ENCODE results near the gene SOX6. TPM values are rescaled to one million over a fixed set of nuclear protein-coding genes. Genes with fewer than 3 reads are reported as not detected.

The SOX6 gene
- total RNA-seq, 2 experiments from 2014 or later: 0.13 TPM; not detected in 1

GRCh38 chr11:15988693-15989231 lies 367.6 kb downstream of the SOX6 start:
- no peak for DNase-seq (ENCODE audit: low spot score)
- no peaks in the 10 kb centered on the region for H3K79me2 ChIP-seq (ENCODE audit: insufficient read depth, low read depth, low read length)
- intact Hi-C loops (cut with micrococcal nuclease; ENCODE audit: unreplicated experiment): no loop called here
- ChIA-PET CTCF (ENCODE audit: unreplicated experiment) (no interaction called here), POLR2A (no interaction called here)
- H3K27ac ChIP-seq (ENCODE audit: low read depth, low read length, poor library complexity, severe bottlenecking): no peak overlapping the region
- H3K36me3 ChIP-seq (ENCODE audit: insufficient read depth, low read length): no peaks in the 10 kb centered on the region
- no TSS peak for BruUV-seq (replicated peaks)
- TF ChIP-seq, protein P1, sequence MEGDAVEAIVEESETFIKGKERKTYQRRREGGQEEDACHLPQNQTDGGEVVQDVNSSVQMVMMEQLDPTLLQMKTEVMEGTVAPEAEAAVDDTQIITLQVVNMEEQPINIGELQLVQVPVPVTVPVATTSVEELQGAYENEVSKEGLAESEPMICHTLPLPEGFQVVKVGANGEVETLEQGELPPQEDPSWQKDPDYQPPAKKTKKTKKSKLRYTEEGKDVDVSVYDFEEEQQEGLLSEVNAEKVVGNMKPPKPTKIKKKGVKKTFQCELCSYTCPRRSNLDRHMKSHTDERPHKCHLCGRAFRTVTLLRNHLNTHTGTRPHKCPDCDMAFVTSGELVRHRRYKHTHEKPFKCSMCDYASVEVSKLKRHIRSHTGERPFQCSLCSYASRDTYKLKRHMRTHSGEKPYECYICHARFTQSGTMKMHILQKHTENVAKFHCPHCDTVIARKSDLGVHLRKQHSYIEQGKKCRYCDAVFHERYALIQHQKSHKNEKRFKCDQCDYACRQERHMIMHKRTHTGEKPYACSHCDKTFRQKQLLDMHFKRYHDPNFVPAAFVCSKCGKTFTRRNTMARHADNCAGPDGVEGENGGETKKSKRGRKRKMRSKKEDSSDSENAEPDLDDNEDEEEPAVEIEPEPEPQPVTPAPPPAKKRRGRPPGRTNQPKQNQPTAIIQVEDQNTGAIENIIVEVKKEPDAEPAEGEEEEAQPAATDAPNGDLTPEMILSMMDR (conservative IDR thresholded peaks at IDR 0.05; ENCODE audit: low read length): no peak
- TF ChIP-seq EZH2phosphoT487 (IDR thresholded peaks at IDR 0.05; ENCODE audit: borderline replicate concordance, low read depth, low read length): no peak
- H3K9me2 ChIP-seq (ENCODE audit: insufficient read depth, low read length): no peaks in the 10 kb centered on the region
- H3K4me2 ChIP-seq (ENCODE audit: low read length): no peak overlapping the region
- no peaks in the 10 kb centered on the region for H4K20me1 ChIP-seq (ENCODE audit: insufficient read depth, low read length)
- no peak overlapping the region for H2AFZ ChIP-seq (ENCODE audit: low read length)
- H3K4me1 ChIP-seq (ENCODE audit: insufficient read depth, low read length, poor library complexity, severe bottlenecking): no peaks in the 10 kb centered on the region
- no peak overlapping the region for H3K4me3 ChIP-seq (ENCODE audit: low read depth, low read length, poor library complexity, severe bottlenecking)
- H3K9me3 ChIP-seq (ENCODE audit: low read length): no peaks in the 10 kb centered on the region

DNA sequence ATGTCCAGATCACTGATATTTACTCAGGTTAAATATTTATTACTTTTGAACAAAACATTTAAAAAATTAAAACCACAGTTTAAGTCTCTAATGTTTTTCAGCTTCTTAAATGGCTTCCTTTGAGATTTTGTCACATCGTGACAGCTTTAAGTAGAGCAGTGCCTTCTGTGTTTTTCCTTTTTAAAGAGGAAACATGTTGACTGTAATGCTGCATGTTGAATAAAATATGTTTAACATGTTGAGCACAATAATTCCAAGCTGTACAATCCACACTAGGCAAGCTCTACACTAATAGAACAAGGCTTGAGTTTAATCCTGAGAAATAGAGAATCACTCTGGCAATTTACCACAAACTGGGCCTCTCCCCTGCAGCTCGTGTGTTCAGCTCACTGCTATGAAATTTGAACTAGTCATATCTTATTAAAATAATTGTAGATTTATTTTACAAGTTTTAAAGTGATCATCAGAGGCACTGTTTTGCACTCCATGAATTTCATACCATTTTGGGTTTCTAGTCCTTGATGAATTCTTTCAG lies 368.3 kb downstream of the SOX6 start:
- H3K9me3 ChIP-seq (ENCODE audit: low read length): no peaks in the 10 kb centered on the region
- no peaks in the 10 kb centered on the region for H3K4me1 ChIP-seq (ENCODE audit: insufficient read depth, low read length, poor library complexity, severe bottlenecking)
- no TSS peak for BruUV-seq (replicated peaks)
- intact Hi-C loops (cut with micrococcal nuclease; ENCODE audit: unreplicated experiment): no loop called here
- ChIA-PET POLR2A (interaction anchor here (0.6 kb wide), 1 partner anchor 15 kb away, joined by 3 read pairs; no protein-coding TSS in a partner anchor), CTCF (ENCODE audit: unreplicated experiment) (no interaction called here)
- no peaks in the 10 kb centered on the region for H3K9me2 ChIP-seq (ENCODE audit: insufficient read depth, low read length)
- H3K27ac ChIP-seq (ENCODE audit: low read depth, low read length, poor library complexity, severe bottlenecking): no peak overlapping the region
- H3K36me3 ChIP-seq (ENCODE audit: insufficient read depth, low read length): no peaks in the 10 kb centered on the region
- no peak overlapping the region for H3K4me2 ChIP-seq (ENCODE audit: low read length)
- H2AFZ ChIP-seq (ENCODE audit: low read length): no peak overlapping the region
- H3K4me3 ChIP-seq (ENCODE audit: low read depth, low read length, poor library complexity, severe bottlenecking): no peak overlapping the region
- TF ChIP-seq, protein P1 (conservative IDR thresholded peaks at IDR 0.05; ENCODE audit: low read length): no peak
- no peak for TF ChIP-seq EZH2phosphoT487 (IDR thresholded peaks at IDR 0.05; ENCODE audit: borderline replicate concordance, low read depth, low read length)
- H4K20me1 ChIP-seq (ENCODE audit: insufficient read depth, low read length): no peaks in the 10 kb centered on the region
- no peaks in the 10 kb centered on the region for H3K79me2 ChIP-seq (ENCODE audit: insufficient read depth, low read depth, low read length)
- DNase-seq (ENCODE audit: low spot score): no peak

GRCh38 chr11:15987046-15987445 lies 369.3 kb downstream of the SOX6 start:
- Histone ChIP-seq H3K4me3 (ENCODE audit: low read depth, low read length, poor library complexity, severe bottlenecking) (no peak overlapping the region), H3K79me2 (ENCODE audit: insufficient read depth, low read depth, low read length) (no peaks in the 10 kb centered on the region), H3K4me1 (ENCODE audit: insufficient read depth, low read length, poor library complexity, severe bottlenecking) (no peaks in the 10 kb centered on the region), H4K20me1 (ENCODE audit: insufficient read depth, low read length) (no peaks in the 10 kb centered on the region), H2AFZ (ENCODE audit: low read length) (no peak overlapping the region), H3K36me3 (ENCODE audit: insufficient read depth, low read length) (no peaks in the 10 kb centered on the region), H3K4me2 (ENCODE audit: low read length) (no peak overlapping the region), H3K9me3 (ENCODE audit: low read length) (no peaks in the 10 kb centered on the region), H3K27ac (ENCODE audit: low read depth, low read length, poor library complexity, severe bottlenecking) (no peak overlapping the region), H3K9me2 (ENCODE audit: insufficient read depth, low read length) (no peaks in the 10 kb centered on the region)
- POLR2A ChIA-PET: interaction anchor here (1.1 kb wide), 1 partner anchor 21 kb away, joined by 3 read pairs; no protein-coding TSS in a partner anchor
- CTCF ChIA-PET (ENCODE audit: unreplicated experiment): no interaction called here
- no peak for DNase-seq (ENCODE audit: low spot score)
- no TSS peak for BruUV-seq (replicated peaks)
- no peak for TF ChIP-seq EZH2phosphoT487 (IDR thresholded peaks at IDR 0.05; ENCODE audit: borderline replicate concordance, low read depth, low read length)
- TF ChIP-seq, protein P1 (conservative IDR thresholded peaks at IDR 0.05; ENCODE audit: low read length): no peak
- intact Hi-C loops (cut with micrococcal nuclease; ENCODE audit: unreplicated experiment): no loop called here

All from OCI-LY7 (cell line).